Measurements from ENCODE around the gene CCDC27.

Gene CCDC27

DNA sequence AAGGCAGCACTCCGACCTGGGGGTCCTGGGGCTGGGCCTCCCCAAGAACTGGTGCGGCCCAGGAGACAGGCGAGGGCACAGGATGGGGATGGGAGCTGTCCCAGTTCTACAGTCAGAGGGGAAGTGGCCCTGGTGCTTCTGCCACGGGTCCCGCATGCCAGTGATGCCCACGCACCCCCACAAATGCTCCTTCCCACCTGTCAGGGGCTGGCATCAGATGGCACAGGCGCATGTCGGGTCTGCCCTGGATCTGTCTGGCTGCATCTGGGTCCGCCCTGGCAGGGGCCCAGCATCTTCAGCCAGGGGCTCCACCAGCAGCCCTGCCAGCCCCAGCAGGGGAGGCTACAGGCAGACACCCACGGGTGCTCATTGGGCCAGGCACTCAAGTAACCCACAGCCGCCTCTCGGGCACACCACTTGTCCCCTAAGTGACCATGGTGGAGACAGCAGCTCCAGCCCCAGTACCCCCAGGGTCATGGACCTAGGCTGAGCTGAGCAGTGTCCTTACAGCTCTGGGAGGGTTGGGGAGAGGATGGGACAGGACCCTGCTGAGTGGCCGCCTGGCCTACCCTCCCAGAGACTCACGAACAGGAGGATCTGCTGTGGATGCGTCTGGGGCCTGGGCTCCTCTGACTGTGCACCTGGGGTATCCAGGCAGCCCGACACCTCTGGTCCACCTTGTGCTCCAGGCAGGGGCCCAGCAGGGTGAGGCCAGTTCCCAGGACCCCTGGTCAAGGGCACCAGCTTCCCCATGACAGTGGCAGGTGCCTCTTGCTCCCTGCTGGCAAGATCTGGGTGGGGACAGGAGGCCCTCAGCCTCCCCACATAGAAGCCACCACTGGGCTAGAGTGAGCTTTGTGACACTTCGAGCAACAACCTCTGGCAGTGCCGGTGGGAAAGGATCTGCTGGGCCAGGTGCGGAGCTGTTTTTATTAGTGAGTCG lies 25.7 kb downstream of the CCDC27 start:
- DNase-seq, result no peak

DNA sequence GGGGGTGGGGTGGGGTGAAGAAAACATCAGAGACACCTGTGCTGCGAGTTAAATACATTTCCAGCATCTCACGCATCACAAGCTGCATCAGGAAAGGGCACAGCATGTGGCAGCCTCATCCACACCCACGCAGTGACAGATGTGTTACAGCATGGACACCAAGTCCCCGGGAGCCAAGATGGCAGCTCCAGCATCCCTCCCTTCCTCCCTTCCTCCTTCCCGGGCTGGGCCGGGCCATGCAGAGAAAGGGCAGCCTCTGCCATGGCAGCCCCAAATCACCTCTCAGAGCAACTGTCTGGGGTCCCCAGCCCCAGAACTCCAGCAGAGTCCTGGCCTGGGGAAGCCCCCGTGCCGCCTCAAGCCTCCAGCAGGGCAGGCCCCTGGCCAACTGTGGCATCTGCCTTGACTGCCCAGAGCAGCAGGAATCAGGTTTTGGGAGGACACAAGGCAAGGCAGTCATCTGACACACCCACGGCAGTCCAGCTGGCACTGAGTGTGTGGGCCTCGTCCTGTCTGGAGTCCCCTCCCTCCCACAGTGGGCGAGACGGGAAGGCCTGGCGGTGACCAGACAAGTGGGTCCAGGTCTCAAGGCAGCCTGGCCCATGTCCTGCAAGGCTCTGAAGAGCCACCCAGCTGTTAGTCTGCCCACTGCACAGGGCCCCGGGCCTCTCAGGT lies 26.5 kb downstream of the CCDC27 start:
- DNase-seq, result no peak

DNA sequence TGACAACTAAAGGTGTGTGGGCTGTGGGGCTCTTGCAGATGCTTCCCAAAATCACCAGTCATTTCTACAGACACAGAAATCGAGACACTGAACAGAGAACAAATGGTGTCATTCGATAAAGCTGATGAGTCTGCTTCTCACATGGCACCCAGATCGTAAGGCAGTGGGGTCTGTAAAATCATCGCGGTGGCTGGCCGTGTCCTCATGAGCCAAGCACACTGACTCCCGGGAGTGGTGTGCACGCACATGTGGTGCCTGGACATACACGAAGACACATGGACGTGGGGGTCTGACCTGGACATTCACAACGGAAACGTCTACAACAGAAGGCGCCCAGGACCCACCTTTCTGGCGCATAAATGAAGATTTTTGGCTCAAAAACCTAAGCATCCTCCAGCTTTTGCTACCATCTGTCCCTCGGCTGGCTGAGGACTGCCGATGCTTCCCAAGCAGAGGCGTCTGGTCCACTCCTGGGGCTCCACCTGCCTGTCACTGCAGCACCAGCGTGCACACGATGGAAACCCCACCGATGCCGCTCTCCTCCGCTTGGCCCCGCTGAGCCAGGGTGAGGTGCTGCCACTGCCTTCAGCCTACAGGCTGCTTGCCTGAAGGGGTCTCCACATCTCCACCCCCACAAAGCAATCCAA lies 27.1 kb downstream of the CCDC27 start:
- no peak for DNase-seq

DNA sequence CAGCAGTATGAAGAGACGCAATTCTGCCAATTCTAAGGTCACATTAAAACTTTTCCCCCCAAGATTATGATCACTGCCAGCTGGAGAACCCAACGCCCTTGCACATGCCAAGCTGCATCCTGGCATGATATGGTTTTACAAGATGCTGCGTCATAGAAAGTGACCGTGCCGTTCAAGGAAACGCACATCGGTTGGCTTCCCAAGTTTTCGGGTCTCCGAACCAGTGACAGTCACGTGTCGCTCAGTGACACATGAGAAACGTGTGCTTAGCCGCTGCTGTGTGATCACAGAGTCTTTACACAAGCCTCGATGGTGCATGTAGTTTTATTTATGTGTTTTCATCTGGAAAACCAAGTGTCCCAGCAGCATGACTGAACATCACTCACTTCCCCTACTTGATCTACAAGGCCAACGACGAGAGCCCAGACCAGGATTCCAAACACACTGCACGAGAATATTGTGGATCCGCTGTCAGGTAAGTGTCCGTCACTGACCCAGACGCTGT lies 27.7 kb downstream of the CCDC27 start:
- DNase-seq, result no peak

DNA sequence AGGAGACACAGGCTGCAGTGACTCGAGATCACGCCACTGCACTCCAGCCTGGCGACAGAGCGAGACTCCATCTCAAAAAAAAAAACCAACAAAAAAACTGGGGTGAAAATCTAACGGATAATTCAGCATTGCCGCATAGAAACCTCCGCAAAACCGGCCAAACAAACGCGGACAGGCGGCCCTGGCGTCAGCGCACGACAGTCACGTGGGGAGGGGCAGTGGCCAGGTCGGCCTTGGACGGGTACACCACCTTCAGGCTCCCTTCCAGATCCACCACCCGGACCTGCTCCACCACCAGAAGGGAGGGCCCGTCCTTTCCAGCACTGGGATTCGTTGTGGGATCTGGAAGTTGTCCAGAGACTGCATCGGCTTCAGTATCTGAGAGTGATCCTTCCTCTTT lies 28.7 kb downstream of the CCDC27 start:
- no peak for DNase-seq

DNA sequence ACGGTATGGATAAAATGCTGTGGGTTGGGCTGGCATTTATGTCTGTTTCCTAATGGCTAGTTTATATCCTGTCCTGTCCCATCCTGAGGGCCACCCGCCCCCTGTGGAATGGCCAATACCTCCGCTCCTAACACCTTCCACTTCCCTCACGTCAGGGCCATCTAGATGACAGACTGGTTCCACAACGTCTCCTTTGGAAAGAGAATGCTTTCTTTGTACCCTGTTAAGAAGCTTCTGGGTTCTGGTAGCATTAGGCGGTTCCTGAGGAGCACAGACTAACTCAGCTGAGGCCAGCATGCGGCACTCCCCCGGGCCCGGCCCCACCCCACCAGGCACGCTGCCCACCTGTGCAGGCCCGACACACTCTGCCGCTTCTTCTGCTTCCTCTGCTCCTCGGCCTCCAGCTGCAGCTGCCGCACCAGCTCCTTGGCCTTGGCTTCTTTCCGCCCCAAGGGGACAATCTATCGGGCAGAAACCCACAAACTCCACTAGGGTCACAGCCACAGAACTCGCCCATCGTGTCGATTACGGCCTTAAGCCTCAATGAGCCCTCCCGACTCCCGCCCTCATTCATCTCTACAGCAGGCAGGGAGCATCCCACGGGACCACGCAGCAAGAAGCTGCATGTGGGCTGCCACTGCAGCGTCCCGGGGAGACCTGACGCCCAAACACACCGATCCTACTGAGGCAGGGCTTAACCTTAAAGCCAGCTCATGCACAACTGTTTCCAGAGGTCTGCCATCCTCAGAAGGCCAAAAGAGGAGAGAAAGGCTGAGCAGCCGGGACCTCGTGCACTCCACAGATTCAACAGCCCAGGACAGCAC lies 31.6 kb downstream of the CCDC27 start:
- DNase-seq, result no peak

DNA sequence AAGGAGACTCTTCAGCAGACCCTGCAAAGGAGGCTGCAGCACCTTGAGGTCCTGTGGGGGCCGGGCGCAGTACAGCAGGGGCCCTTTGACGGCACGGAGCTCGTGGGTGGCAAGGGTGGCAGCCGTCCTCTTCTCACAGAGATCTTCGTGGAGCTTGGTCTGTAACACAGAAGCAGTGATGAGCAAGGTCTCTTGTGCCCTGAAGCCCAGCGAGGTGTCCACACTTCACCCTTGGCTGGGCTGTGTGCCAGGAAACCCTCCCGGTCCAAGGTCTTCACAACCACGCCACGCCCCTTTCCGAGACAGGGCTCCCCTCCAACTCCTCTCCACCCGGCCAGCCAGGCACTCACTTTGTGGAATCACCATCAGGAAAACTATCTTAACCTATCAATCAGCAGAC lies 32.8 kb downstream of the CCDC27 start:
- no peak for DNase-seq

DNA sequence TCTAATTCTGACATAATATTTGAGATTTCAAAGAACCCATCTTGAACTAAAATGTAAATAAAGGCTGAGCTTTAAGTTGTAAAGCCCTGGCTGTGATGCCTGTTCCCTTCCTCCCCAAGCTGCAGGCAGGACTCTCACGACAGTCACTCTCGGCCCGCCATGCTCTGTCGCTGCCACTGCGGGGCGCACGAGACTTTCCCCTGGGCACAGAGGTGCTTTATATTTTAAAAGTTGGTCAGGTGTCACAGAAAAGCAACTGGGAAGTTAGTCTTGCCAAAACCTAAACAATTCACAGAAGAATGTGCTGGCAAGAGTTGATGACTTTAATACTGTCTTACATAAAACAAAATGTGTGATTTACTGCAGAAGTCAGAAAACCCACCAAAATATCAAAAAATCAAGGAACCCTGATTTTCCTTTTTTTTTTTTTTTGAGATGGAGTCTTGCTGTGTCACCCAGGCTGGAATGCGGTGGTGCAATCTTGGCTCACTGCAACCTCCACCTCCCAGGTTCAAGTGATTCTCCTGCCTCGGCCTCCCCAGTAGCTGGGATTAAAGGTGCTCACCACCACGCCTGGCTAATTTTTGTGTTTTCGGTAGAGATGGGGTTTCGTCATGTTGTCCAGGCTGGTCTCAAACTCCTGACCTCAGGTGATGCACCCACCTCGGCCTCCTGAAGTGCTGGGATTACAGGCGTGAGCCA lies 33.4 kb downstream of the CCDC27 start:
- no peak for DNase-seq

DNA sequence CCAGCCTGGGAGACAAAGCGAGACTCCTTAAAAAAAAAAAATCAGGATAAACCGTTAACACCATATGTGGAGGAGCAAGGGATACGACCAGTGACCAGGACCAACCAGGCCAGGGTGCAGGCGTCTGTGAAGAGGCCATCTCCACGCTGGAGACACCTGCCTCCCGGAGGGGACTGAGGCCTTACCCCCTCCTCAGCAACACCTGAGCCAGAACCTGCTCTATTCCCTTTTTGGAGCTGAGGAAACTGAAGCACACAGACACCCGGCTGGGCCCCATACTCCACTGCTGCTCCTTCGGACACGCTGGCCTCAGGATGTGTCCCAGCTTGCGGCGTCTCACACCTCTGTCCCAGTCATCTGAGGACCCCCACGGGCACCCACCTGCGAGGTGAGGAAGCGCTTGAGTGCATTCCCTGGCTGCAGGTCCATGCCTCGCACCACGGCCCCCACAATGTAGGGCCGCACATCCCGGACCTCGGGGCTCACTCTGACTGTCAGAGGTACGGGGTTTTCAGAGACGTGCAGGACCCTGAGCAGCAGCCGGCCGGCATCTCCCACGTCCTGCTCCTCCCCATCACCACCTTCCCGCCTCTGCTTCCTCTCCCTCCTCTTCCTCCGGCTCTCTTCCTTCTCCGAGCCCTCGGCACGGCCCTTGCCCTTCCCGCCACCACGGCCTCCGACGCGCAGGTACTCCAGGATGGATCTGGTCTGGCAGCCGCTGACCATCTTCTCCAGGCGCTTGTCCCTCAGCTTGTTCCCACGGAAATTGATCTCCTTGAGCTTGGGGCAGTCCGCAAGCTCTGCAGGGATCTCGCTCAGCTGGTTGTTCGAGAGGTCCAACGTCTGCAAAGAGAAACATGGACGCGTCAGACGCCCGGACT lies 34.5 kb downstream of the CCDC27 start:
- DNase-seq, result no peak

DNA sequence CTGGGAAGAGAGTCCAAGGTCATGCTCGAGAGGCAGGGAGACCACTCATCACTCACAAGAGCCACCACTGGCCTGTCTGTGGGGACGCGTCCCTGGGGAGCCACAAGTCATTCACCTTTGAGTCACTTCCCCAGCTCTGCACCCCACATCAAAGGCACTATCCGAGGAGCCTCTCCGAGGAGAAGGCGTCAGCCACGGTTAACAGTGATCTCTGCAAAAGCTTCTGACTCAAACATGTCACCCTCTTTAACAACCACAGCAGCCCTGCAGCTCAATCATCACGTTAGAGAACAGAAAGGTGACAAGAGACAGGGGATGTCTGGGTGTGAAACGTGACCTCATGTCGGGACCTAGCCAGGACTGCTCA lies 35.1 kb downstream of the CCDC27 start:
- DNase-seq, result no peak

DNA sequence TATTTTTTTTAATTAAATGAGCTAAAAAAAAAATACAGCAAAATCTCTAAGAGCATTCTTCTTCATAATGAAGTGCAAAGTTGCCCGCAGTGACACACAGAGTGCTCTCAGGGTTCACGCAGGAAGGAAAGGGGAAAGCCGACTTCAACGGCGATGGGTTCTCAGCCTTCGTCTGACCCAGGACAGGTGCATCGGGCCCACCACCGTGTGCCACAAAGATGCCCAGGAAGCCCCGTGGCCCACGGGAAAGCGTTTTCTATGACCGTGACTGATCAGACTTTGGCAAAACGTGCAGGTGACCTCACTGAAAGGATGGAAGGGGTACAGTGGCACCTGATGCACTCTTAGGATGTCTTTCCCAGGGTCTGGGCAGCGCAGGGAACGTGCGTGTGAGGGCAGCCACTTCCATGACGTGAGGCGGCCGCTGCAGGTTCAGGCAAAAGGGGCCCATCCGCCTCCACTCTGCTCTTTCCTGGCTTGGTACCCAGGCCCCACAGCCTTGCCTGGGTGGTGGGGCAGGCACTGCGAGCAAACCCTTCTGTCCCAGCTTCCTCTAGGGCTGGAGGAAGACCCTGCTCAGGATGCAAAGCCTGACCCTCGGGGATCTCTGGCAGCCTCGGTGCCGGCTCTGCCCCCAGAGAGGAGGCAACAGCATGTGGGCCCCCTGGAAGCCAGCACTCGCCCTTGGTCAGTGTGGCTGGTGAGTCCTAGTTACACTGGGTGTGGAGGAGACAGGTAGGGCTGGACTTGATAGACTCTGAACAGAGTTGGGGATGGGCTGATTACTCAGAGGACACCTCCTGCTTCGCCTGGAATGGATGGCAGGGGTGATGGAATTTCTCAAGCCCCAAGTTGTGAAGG lies 35.7 kb downstream of the CCDC27 start:
- no peak for DNase-seq

DNA sequence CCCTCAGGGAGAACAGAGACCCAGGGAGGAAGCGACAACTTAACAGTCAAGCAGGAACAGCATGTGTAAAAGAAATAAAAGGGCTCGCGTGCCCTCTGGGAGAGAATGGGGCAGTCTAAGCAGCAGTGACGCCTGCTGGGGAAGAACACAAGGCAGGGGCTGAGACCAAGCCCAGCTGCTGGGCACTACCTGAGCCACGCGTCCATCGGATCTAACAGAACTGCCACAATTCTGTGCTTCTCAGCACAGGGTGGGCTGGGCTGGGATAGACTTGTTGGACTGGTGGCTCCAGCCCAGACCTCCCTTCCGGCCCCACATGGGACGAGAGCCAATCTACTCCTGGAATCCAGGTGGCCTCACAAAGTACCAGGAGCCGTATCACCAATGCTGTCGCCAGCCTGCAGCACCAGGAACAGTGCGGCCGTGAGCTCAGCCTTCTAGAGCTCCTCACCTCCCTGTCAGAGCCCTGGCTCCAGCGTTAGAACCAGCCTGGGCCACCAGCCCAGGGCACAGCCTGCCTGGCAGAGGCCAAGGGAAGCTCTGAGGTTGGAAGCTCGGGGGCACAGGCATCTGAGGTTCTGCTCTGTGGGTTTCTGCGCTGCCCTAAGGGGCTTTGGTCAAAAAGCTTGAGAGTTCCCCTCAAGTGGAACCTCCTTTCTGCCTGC lies 36.6 kb downstream of the CCDC27 start:
- no peak for DNase-seq

DNA sequence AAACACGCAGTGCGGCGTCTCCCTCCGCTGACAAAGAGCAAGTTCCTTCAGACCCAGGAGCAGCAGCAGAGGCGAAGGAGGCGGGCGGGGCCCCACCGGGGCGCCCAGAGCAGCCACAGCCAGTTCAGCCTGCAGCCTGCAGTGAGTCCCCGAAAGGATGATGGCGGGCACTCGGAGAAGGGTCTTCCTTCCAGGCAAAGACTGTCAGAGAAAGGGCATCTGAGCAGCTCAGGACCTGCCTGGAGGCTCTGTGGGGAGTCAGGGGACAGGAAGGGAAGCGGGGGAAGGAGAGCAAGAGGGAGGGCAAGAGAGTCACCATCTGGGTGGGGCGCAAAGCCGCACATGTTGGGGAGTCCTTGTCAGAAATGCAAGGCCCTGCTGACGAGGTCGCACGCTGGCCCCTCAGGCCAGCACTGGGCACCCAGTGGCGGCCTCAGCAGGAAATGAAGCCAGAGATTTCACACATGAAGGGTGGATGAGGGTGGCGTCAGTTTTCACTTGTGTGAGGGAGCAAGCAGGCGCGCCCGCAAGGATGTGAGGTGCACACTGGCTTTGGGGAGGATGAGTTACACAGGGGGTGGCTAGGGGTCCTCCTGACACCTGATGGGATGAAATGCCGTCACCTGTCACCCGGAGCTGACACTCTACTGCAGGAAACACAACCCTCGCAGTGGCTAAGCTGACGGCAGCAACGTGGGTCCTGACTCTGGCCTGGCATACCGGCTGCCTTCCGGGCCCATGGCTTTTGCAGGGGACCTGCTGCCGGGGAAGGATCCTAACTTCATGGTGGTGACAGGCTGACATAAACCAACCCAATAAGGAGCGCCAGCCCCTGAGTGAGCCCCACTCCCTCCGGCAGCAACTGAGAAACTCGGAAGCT lies 37.4 kb downstream of the CCDC27 start:
- no peak for DNase-seq

DNA sequence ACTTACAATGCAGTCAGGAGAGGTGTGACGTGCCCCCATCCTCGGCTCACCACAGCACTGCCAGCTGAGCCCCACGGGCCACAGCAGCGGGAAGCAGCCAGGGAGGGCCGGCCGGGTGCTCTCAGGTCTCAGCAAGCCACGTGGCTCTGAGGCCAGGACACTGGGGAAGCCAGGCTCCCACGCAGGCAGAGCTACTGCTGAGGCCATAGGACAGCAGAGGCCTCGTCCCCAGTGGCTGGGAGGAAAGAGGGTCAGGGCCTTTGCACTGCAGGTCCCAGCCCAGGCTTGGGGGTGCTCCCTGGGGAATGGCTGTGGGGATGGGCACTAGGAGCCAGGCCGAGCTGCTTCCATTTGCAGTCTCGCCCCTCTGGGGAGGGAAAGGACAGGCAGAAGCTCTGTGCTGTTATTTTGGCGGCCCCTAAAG lies 38.3 kb downstream of the CCDC27 start:
- no peak for DNase-seq

DNA sequence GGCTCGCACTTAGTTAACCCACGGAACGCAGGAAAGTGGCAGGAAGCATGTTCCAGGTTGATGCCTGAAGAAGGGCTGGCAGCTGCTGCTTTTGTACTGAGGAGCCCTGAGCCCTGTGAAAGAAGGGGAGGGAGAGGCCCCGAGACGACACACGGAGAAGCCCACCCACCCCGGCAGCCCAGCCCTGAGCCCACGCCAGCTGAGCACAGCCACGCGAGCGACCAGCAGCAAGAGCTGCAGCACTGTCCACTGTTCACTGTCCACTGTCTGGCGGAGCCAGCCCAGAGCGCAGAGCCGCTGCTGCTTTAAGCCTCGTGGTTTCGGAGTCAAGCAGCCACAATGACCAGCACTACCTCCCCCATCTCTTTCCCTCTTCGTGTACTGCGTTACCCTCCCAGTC lies 38.7 kb downstream of the CCDC27 start:
- DNase-seq, result no peak

DNA sequence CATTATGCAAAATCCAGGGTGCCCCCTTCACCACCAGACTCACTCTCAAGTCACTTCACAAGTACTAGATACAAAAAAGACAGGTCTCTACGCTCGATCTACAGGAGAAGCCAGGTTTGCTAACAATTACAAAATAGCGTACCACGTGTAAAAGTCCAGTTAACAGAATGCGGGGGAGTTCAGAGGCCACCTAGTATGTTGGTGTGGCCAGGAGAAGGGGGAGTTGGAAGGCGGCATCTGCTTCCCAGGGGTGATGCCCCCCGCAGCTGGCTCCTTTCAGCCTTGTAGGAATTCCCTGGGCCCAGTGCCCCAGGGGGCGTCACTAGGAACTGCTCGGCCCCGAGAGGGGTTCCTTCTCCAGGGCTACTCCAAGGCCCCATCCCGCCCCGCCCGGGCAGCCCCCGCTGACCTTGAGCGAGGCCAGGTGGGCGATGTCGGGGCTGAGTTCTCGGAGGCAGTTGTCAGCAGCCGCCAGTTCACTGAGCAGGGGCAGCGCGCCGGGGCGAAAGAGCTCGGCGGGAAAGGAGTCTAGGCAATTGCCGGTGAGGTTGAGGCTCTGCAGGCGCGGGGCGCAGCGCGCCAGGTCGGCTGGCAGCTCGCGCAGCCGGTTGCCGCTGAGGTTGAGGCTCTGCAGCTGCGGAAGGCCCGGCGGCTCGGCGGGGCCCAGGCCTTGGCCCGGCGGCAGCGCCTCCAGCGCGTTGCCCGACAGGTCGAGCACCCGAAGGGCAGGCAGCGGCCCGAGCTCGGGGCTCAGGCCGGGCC lies 43.4 kb downstream of the CCDC27 start:
- DNase-seq, result no peak
